ENCODE measurements around the gene INSM1.

The INSM1 gene

GRCh38 chr20:20364593-20365479, 3.1 kb upstream of the INSM1 start:
- no peak for TF ChIP-seq EZH2phosphoT487 (IDR thresholded peaks at IDR 0.05; ENCODE audit: low read depth)
- TF ChIP-seq CTCF (IDR thresholded peaks at IDR 0.05; ENCODE audit: low read depth, low read length): no peak
- Histone ChIP-seq H3K9ac (ENCODE audit: low read length) (no peak overlapping the region), H3K4me3 (ENCODE audit: low read length) (no peak overlapping the region), H3K9me3 (ENCODE audit: insufficient read depth, low read length) (no peaks in the 10 kb centered on the region), H3K36me3 (replicated peaks; ENCODE audit: low read depth, low read length) (no peaks in the 10 kb centered on the region), H3K4me2 (ENCODE audit: low read length) (no peak overlapping the region), H4K20me1 (ENCODE audit: insufficient read depth, low read length) (no peaks in the 10 kb centered on the region), H3K27ac (ENCODE audit: low read length) (no peak overlapping the region), H3K27me3 (ENCODE audit: low read depth, low read length) (peaks cover 30% of the 10 kb centered on the region), H2AFZ (ENCODE audit: low read depth, low read length) (no peak overlapping the region), H3K79me2 (ENCODE audit: low read length) (no peaks in the 10 kb centered on the region), H3K4me1 (ENCODE audit: low read length) (peaks cover 15% of the 10 kb centered on the region)

GRCh38 chr20:20365480-20366161, 2.3 kb upstream of the INSM1 start:
- Histone ChIP-seq H3K4me3 (ENCODE audit: low read length) (no peak overlapping the region), H3K4me2 (ENCODE audit: low read length) (no peak overlapping the region), H3K27me3 (ENCODE audit: low read depth, low read length) (peaks cover 34% of the 10 kb centered on the region), H3K36me3 (replicated peaks; ENCODE audit: low read depth, low read length) (no peaks in the 10 kb centered on the region), H4K20me1 (ENCODE audit: insufficient read depth, low read length) (no peaks in the 10 kb centered on the region), H3K4me1 (ENCODE audit: low read length) (peaks cover 9% of the 10 kb centered on the region), H3K9ac (ENCODE audit: low read length) (no peak overlapping the region), H2AFZ (ENCODE audit: low read depth, low read length) (no peak overlapping the region), H3K27ac (ENCODE audit: low read length) (no peak overlapping the region), H3K79me2 (ENCODE audit: low read length) (no peaks in the 10 kb centered on the region), H3K9me3 (ENCODE audit: insufficient read depth, low read length) (no peaks in the 10 kb centered on the region)
- TF ChIP-seq EZH2phosphoT487 (IDR thresholded peaks at IDR 0.05; ENCODE audit: low read depth): no peak
- TF ChIP-seq CTCF (IDR thresholded peaks at IDR 0.05; ENCODE audit: low read depth, low read length): no peak

GRCh38 chr20:20366551-20366875, 1.4 kb upstream of the INSM1 start:
- H2AFZ ChIP-seq (ENCODE audit: low read depth, low read length): no peak overlapping the region
- no peaks in the 10 kb centered on the region for H3K9me3 ChIP-seq (ENCODE audit: insufficient read depth, low read length)
- H3K4me3 ChIP-seq (ENCODE audit: low read length): no peak overlapping the region
- H3K79me2 ChIP-seq (ENCODE audit: low read length): no peaks in the 10 kb centered on the region
- TF ChIP-seq CTCF (IDR thresholded peaks at IDR 0.05; ENCODE audit: low read depth, low read length): no peak
- TF ChIP-seq EZH2phosphoT487 (IDR thresholded peaks at IDR 0.05; ENCODE audit: low read depth): no peak
- peaks cover 34% of the 10 kb centered on the region for H3K27me3 ChIP-seq (ENCODE audit: low read depth, low read length)
- H3K9ac ChIP-seq (ENCODE audit: low read length): no peak overlapping the region
- no peaks in the 10 kb centered on the region for H4K20me1 ChIP-seq (ENCODE audit: insufficient read depth, low read length)
- H3K27ac ChIP-seq (ENCODE audit: low read length): no peak overlapping the region
- H3K4me2 ChIP-seq (ENCODE audit: low read length): no peak overlapping the region
- no peaks in the 10 kb centered on the region for H3K36me3 ChIP-seq (replicated peaks; ENCODE audit: low read depth, low read length)
- H3K4me1 ChIP-seq (ENCODE audit: low read length): peaks cover 4% of the 10 kb centered on the region; the same call in 1 of the 2 replicates

GRCh38 chr20:20366876-20367574, 879 bp upstream of the INSM1 start:
- no peak overlapping the region for H3K27ac ChIP-seq (ENCODE audit: low read length)
- no peaks in the 10 kb centered on the region for H3K79me2 ChIP-seq (ENCODE audit: low read length)
- no peak for TF ChIP-seq EZH2phosphoT487 (IDR thresholded peaks at IDR 0.05; ENCODE audit: low read depth)
- no peak for TF ChIP-seq CTCF (IDR thresholded peaks at IDR 0.05; ENCODE audit: low read depth, low read length)
- H3K9ac ChIP-seq (ENCODE audit: low read length): no peak overlapping the region
- H3K4me3 ChIP-seq (ENCODE audit: low read length): no peak overlapping the region
- H2AFZ ChIP-seq (ENCODE audit: low read depth, low read length): no peak overlapping the region
- no peaks in the 10 kb centered on the region for H3K9me3 ChIP-seq (ENCODE audit: insufficient read depth, low read length)
- peaks cover 34% of the 10 kb centered on the region for H3K27me3 ChIP-seq (ENCODE audit: low read depth, low read length)
- H3K4me2 ChIP-seq (ENCODE audit: low read length): no peak overlapping the region
- no peaks in the 10 kb centered on the region for H3K36me3 ChIP-seq (replicated peaks; ENCODE audit: low read depth, low read length)
- peaks cover 4% of the 10 kb centered on the region; the same call in 1 of the 2 replicates for H3K4me1 ChIP-seq (ENCODE audit: low read length)
- no peaks in the 10 kb centered on the region for H4K20me1 ChIP-seq (ENCODE audit: insufficient read depth, low read length)
